NT2/D1 (cell line): Measurements from ENCODE around the gene LCOR.

ENCODE experiments used
- DNase-seq: peaks from one replicate; pipeline ENCODE4 v3.0.0-alpha.2; 2011; ENCODE audit warnings: low read depth, low spot score
- H3K27me3 ChIP-seq: 2 replicates; pipeline ENCODE4 v1.6.0; 2011; ENCODE audit warnings: mild to moderate bottlenecking; ENCODE audit not compliant: insufficient read length, insufficient read depth
- H3K36me3 ChIP-seq: 2 replicates; pipeline ENCODE4 v1.6.1; 2011; ENCODE audit warnings: mild to moderate bottlenecking, low read length, mixed read lengths; ENCODE audit not compliant: insufficient read depth, insufficient read length
- H3K4me1 ChIP-seq: 2 replicates; pipeline ENCODE4 v1.5.1; 2011; ENCODE audit not compliant: insufficient read depth, insufficient read length
- H3K4me3 ChIP-seq: 2 replicates; pipeline ENCODE4 v1.5.1; 2011; ENCODE audit warnings: low read depth; ENCODE audit not compliant: insufficient read length
- H3K9ac ChIP-seq: 2 replicates; pipeline ENCODE4 v1.6.0; 2011; ENCODE audit warnings: low read depth; ENCODE audit not compliant: insufficient read length
- H3K9me3 ChIP-seq: 2 replicates; pipeline ENCODE4 v1.5.1; 2011; ENCODE audit warnings: mild to moderate bottlenecking, low read length; ENCODE audit not compliant: insufficient read depth
- SUZ12 ChIP-seq: IDR thresholded peaks from 2 replicates; pipeline ENCODE4 v1.6.1; 2011; ENCODE audit not compliant: insufficient read length, insufficient read depth; ENCODE audit errors: extremely low read depth
- YY1 ChIP-seq: IDR thresholded peaks from 2 replicates; pipeline ENCODE4 v1.6.1; 2011; ENCODE audit not compliant: insufficient read length, insufficient read depth
- ZNF274 ChIP-seq: IDR thresholded peaks from 2 replicates; pipeline ENCODE4 v1.6.1; 2011; ENCODE audit warnings: mild to moderate bottlenecking, low read depth, low read length

LCOR gene

DNA sequence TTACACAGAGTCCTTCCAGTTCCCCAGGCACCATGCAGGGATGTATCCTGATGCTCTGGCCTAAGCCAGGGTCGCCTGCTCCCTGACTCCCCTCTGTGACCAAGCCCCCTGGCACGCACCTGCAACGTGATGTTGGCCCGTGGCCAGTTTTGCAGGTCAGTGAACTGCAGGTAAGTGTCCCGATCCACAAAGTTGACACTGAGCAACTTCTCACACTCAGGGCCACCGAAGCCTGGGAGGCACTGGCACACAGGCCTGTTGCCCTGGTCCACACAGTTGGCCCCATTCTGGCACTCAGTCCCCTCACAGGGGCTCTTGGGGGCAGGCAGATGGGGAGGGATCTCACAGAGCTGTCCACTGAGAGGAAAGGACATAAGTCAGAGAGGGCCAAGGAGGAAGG, 174.3 kb downstream of the LCOR start:
- H3K4me3 ChIP-seq = no peak overlapping the region
- H3K4me1 ChIP-seq = no peaks in the 10 kb centered on the region
- no peaks in the 10 kb centered on the region for H3K27me3 ChIP-seq
- no peak overlapping the region for H3K9ac ChIP-seq
- H3K36me3 ChIP-seq = no peaks in the 10 kb centered on the region
- no peak for DNase-seq
- TF ChIP-seq SUZ12 (no peak), ZNF274 (no peak), YY1 (no peak)
- peaks cover 19% of the 10 kb centered on the region for H3K9me3 ChIP-seq

DNA sequence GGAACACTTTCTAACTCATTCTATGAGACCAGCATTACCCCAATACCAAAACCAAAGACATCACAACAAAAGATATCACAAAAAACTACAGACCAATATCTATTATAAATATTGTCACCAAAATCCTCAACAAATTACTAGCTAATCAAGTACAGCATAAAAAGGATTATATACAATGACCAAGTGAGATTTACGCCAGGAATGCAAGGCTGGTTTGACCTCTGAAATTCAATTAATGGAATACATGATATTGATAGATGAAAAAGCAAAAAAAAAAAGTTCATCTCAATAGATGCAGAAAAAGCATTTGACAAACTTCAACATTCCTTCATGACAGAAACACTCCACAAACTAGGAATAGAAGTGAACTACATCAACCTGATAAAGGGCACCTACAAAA, 175.3 kb downstream of the LCOR start:
- Histone ChIP-seq H3K9ac (no peak overlapping the region), H3K4me3 (no peak overlapping the region), H3K36me3 (no peaks in the 10 kb centered on the region), H3K9me3 (peaks cover 19% of the 10 kb centered on the region), H3K4me1 (peaks cover 2% of the 10 kb centered on the region), H3K27me3 (no peaks in the 10 kb centered on the region)
- no peak for DNase-seq
- TF ChIP-seq YY1 (no peak), ZNF274 (no peak), SUZ12 (no peak)

DNA sequence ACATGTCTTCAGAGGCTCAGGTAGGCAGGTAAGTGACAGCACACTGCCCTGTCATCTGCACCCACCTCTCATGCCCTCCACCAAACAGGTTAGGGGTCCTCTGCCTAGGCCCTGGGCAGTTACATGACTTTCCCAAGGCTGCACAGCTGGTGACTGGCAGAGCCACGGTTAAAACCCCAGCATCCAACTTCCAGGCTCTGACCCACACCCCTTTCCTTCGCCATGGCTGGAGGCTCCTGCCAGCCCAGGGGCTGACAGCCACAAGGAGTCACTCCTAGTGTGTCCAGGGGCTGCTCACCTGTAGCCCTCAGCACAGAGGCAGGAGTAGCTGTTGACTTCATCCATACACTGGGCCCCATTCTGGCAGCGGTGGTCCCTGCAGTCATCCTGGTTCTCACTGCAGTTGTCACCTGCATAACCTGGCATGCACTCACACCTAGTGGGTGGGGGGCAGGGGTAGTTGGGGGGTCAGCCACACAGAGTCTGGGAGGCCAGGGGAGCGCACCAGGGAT, 178.7 kb downstream of the LCOR start:
- Histone ChIP-seq H3K9ac (no peak overlapping the region), H3K4me1 (peaks cover 2% of the 10 kb centered on the region), H3K9me3 (peaks cover 19% of the 10 kb centered on the region), H3K36me3 (no peaks in the 10 kb centered on the region), H3K4me3 (no peak overlapping the region), H3K27me3 (no peaks in the 10 kb centered on the region)
- no peak for DNase-seq
- TF ChIP-seq SUZ12 (no peak), YY1 (no peak), ZNF274 (no peak)

DNA sequence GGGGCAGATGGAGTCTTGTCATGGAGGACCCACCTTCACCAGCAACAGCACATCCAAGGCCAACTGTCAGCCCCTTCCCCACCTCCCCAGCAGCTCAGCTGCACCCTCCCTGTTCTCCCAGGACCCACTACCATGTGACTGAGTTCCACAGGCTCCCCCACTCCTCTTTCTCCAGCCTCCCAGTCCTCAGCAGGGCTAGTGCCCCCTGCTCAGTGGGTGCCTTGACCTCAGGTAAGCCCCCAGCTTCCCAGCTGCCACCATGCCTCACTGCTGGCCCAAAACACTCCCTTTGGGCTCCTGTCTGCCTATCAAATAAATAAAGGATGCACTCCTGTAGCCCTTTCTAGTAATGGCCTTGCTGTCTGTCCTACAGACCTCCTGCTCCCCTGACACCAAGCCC, 179.3 kb downstream of the LCOR start:
- Histone ChIP-seq H3K4me1 (peaks cover 2% of the 10 kb centered on the region), H3K27me3 (no peaks in the 10 kb centered on the region), H3K9ac (no peak overlapping the region), H3K9me3 (peaks cover 18% of the 10 kb centered on the region), H3K4me3 (no peak overlapping the region), H3K36me3 (no peaks in the 10 kb centered on the region)
- no peak for TF ChIP-seq ZNF274
- TF ChIP-seq YY1 = no peak
- no peak for TF ChIP-seq SUZ12
- no peak for DNase-seq

DNA sequence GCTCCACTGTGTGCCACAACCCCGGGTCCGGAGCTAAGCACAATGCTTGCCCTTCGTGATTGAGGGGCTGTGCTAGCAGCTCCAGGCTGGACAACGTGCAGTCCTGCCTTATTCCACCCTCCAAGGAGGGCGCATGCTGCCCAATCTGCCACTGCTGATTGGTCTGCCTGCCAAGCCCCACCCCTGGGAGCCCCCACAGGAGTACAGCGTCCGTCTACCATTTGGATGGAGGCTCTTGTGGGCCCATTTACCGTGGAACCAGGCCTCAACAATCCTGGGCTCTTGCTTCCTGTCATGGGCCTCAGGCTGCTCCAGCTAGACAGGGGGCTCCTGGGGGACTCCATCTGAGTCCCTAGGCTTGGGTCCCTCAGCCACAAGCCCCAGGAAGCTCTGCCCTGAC, 180.4 kb downstream of the LCOR start:
- TF ChIP-seq SUZ12 (no peak), ZNF274 (no peak), YY1 (no peak)
- no peaks in the 10 kb centered on the region for H3K27me3 ChIP-seq
- no peak overlapping the region for H3K9ac ChIP-seq
- H3K4me3 ChIP-seq = no peak overlapping the region
- H3K36me3 ChIP-seq = no peaks in the 10 kb centered on the region
- H3K9me3 ChIP-seq = peaks cover 7% of the 10 kb centered on the region
- H3K4me1 ChIP-seq = peaks cover 2% of the 10 kb centered on the region
- no peak for DNase-seq

DNA sequence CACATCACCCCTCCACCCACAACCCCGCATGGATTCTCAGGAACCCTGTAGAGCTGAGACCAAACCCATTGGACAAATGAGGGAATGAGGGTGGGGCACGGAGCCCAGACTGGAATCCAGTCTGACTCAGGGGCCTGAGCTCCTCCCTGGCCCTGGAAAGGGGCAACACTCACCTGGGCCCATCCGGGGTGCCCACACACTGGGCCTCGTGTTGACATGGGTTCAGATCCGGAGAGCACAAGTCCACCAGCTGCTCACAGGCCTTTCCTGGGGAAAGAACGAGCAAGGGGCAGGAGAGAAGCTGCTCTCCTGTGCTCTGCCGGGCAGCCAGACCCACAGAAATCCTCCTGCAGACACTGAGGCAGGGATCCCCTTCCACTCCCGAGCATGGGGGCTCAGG, 181.5 kb downstream of the LCOR start:
- TF ChIP-seq SUZ12 (no peak), ZNF274 (no peak), YY1 (no peak)
- H3K36me3 ChIP-seq = no peaks in the 10 kb centered on the region
- no peak overlapping the region for H3K9ac ChIP-seq
- H3K4me1 ChIP-seq = peaks cover 2% of the 10 kb centered on the region
- DNase-seq = no peak
- no peak overlapping the region for H3K4me3 ChIP-seq
- no peaks in the 10 kb centered on the region for H3K9me3 ChIP-seq
- no peaks in the 10 kb centered on the region for H3K27me3 ChIP-seq

DNA sequence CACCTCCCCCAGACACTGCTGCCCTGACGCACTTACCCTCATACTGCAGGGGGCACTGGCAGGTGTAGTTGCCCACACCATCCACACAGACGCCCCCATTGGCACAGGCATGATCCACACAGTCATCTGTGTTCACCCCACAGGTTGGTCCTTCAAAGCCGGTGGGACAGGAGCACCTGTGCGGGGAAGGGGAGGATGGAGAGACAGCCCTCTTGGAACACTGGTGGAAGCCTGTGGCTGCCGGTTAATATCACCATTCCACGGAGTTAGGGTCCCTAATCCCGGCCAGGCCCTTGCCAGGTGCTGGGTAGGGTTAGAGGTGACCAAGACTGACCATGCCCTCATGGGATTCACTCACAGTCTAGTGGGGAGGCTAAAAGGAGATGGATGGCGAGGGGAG, 181.9 kb downstream of the LCOR start:
- no peak for DNase-seq
- H3K9me3 ChIP-seq = no peaks in the 10 kb centered on the region
- no peaks in the 10 kb centered on the region for H3K36me3 ChIP-seq
- no peak overlapping the region for H3K4me3 ChIP-seq
- H3K27me3 ChIP-seq = no peaks in the 10 kb centered on the region
- TF ChIP-seq SUZ12 = no peak
- TF ChIP-seq YY1 = no peak
- no peak for TF ChIP-seq ZNF274
- no peak overlapping the region for H3K9ac ChIP-seq
- peaks cover 2% of the 10 kb centered on the region for H3K4me1 ChIP-seq
